ENCODE measurements around the gene ACTN1. TPM values are rescaled to one million over a fixed set of nuclear protein-coding genes. Genes with fewer than 3 reads are reported as not detected.
A peak's percentile ranks its signal among the peaks of the same experiment; 100 is the strongest.

Gene ACTN1
- polyA plus RNA-seq, 1 experiment = 641 TPM

GRCh38 chr14:68846466-68846865 is 132.6 kb downstream of the ACTN1 start:
- POLR2A ChIA-PET = no interaction called here
- no peak for TF ChIP-seq CTCF (IDR thresholded peaks at IDR 0.05; ENCODE audit: low read depth, low read length)
- Histone ChIP-seq H3K27me3 (ENCODE audit: control insufficient read depth, insufficient read depth, low read length) (no peaks in the 10 kb centered on the region), H3K27ac (ENCODE audit: low read depth, low read length) (no peak overlapping the region), H3K9me3 (ENCODE audit: control insufficient read depth, insufficient read depth, low read length) (no peaks in the 10 kb centered on the region), H3K4me3 (ENCODE audit: low read depth, low read length) (no peak overlapping the region)
- CTCF ChIA-PET = no interaction called here
- no peak for DNase-seq (ENCODE audit: low read depth, low spot score)

GRCh38 chr14:68844210-68844545 is 134.9 kb downstream of the ACTN1 start:
- no peak for TF ChIP-seq CTCF (IDR thresholded peaks at IDR 0.05; ENCODE audit: low read depth, low read length)
- H3K27me3 ChIP-seq (ENCODE audit: control insufficient read depth, insufficient read depth, low read length) = no peaks in the 10 kb centered on the region
- POLR2A ChIA-PET = interaction anchor here (0.8 to 1.5 kb wide), 2 partner anchors 28 to 264 kb away, joined by 3 read pairs; no protein-coding TSS in a partner anchor
- no peak overlapping the region for H3K4me3 ChIP-seq (ENCODE audit: low read depth, low read length)
- no peak for DNase-seq (ENCODE audit: low read depth, low spot score)
- H3K9me3 ChIP-seq (ENCODE audit: control insufficient read depth, insufficient read depth, low read length) = peaks cover 1% of the 10 kb centered on the region; the same call in 1 of the 2 replicates
- CTCF ChIA-PET = interaction anchor here (0.6 to 2.6 kb wide), 50 partner anchors 9 to 1260 kb away, joined by 3 to 34 read pairs (median 4); no protein-coding TSS in a partner anchor
- H3K27ac ChIP-seq (ENCODE audit: low read depth, low read length) = no peak overlapping the region

- peak; percentile 34 for DNase-seq (ENCODE audit: low read depth, low spot score)
- H3K27me3 ChIP-seq (ENCODE audit: control insufficient read depth, insufficient read depth, low read length) = no peaks in the 10 kb centered on the region
- ChIA-PET POLR2A (interaction anchor here (0.8 to 1.5 kb wide), 2 partner anchors 27 to 264 kb away, joined by 3 read pairs; no protein-coding TSS in a partner anchor), CTCF (interaction anchor here (0.6 to 2.6 kb wide), 51 partner anchors 9 to 1259 kb away, joined by 3 to 34 read pairs (median 4); no protein-coding TSS in a partner anchor)
- no peak overlapping the region for H3K4me3 ChIP-seq (ENCODE audit: low read depth, low read length)
- H3K9me3 ChIP-seq (ENCODE audit: control insufficient read depth, insufficient read depth, low read length) = peaks cover 3% of the 10 kb centered on the region; the same call in 1 of the 2 replicates
- H3K27ac ChIP-seq (ENCODE audit: low read depth, low read length) = no peak overlapping the region
- peak; percentile 93 for TF ChIP-seq CTCF (IDR thresholded peaks at IDR 0.05; ENCODE audit: low read depth, low read length)
Measured at GRCh38 chr14:68843471-68844209, 135.5 kb downstream of the ACTN1 start.

DNA sequence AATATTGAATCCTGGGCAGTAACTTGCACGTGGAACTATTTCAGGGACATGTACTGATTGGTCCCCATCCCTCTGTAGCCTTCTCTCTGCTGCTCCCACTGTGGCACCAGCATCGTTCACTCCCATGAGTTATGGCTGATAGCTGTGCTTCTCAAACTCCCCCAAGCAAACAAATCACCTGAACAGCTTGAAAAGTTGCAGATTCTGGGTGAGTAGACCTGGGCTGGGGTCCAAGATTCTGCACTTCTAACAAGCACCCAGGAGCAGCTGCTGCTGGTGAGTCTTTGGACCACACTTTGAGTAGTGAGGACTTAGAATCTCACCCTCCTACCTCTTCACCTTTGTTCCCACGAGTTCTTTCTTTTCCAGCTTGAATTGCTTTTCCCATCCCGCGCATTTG is 136.8 kb downstream of the ACTN1 start:
- ChIA-PET CTCF (interaction anchor here (1.2 to 1.4 kb wide), 3 partner anchors 900 to 958 kb away, joined by 3 read pairs; no protein-coding TSS in a partner anchor), POLR2A (interaction anchor here (0.6 kb wide), 1 partner anchor 49 kb away, joined by 5 read pairs; the partner anchor contains the start of gene ZFP36L1)
- no peak for TF ChIP-seq CTCF (IDR thresholded peaks at IDR 0.05; ENCODE audit: low read depth, low read length)
- no peak for DNase-seq (ENCODE audit: low read depth, low spot score)
- H3K4me3 ChIP-seq (ENCODE audit: low read depth, low read length) = no peak overlapping the region
- H3K27ac ChIP-seq (ENCODE audit: low read depth, low read length) = no peak overlapping the region
- H3K9me3 ChIP-seq (ENCODE audit: control insufficient read depth, insufficient read depth, low read length) = peaks cover 7% of the 10 kb centered on the region; the same call in 1 of the 2 replicates
- H3K27me3 ChIP-seq (ENCODE audit: control insufficient read depth, insufficient read depth, low read length) = no peaks in the 10 kb centered on the region

Measured in AG04450 (cell line).